Measurements from ENCODE around the gene RASA2. TPM values are rescaled to one million over a fixed set of nuclear protein-coding genes. Genes with fewer than 3 reads are reported as not detected.

Gene RASA2
- total RNA-seq, 2 donors from 2014 or later: 15.1 to 20.0 TPM

- DNase-seq (no peak), ATAC-seq (no peak)
- intact Hi-C loops (cut with DNase I, micrococcal nuclease): no loop called here
These were observed 163.0 kb downstream of the RASA2 start for GRCh38 chr3:141649871-141650270.

GRCh38 chr3:141650783-141651182 is 164.0 kb downstream of the RASA2 start:
- ATAC-seq (no peak), DNase-seq (no peak)
- intact Hi-C loops (cut with DNase I, micrococcal nuclease): no loop called here

- DNase-seq (no peak), ATAC-seq (no peak)
- intact Hi-C loops (cut with DNase I, micrococcal nuclease): no loop called here
These were observed 164.6 kb downstream of the RASA2 start for GRCh38 chr3:141651409-141651808.

- ATAC-seq: no peak
- intact Hi-C loops (cut with DNase I, micrococcal nuclease): no loop called here
- DNase-seq: no peak
These were observed 165.5 kb downstream of the RASA2 start for GRCh38 chr3:141652349-141652748.

GRCh38 chr3:141653847-141654246 is 167.0 kb downstream of the RASA2 start:
- DNase-seq (no peak), ATAC-seq (no peak)
- intact Hi-C loops (cut with DNase I, micrococcal nuclease): no loop called here

- ATAC-seq: no peak
- intact Hi-C loops (cut with DNase I, micrococcal nuclease): no loop called here
- no peak for DNase-seq
These were observed 169.0 kb downstream of the RASA2 start for GRCh38 chr3:141655801-141656200.

- no peak for ATAC-seq
- no peak for DNase-seq
- intact Hi-C loops (cut with DNase I, micrococcal nuclease): no loop called here
These were observed 169.9 kb downstream of the RASA2 start for GRCh38 chr3:141656771-141657170.

- no peak for ATAC-seq
- DNase-seq: no peak
- intact Hi-C loops (cut with DNase I, micrococcal nuclease): no loop called here
These were observed 170.7 kb downstream of the RASA2 start for GRCh38 chr3:141657516-141657915.

GRCh38 chr3:141659821-141660613 is 173.2 kb downstream of the RASA2 start:
- intact Hi-C loops (cut with DNase I, micrococcal nuclease): no loop called here
- ATAC-seq (peak; percentile 94), DNase-seq (peak; percentile 45 to 59)

GRCh38 chr3:141660614-141660947 is 173.8 kb downstream of the RASA2 start:
- intact Hi-C loops (cut with DNase I, micrococcal nuclease): no loop called here
- ATAC-seq (no peak), DNase-seq (no peak)

GRCh38 chr3:141661229-141662196 is 174.7 kb downstream of the RASA2 start:
- no peak for DNase-seq
- ATAC-seq: no peak

GRCh38 chr3:141663993-141664392 is 177.2 kb downstream of the RASA2 start:
- intact Hi-C loops (cut with DNase I, micrococcal nuclease): no loop called here
- DNase-seq: peak in 1 of 2 donors; percentile 10
- no peak for ATAC-seq

More at GRCh38 chr3:141661229-141662196, 174.7 kb downstream of the RASA2 start:
- intact Hi-C loops (cut with DNase I, micrococcal nuclease): no loop called here

Other genes with a start within 250 kb of the RASA2 start
- gene ZBTB38, start 118.5 kb upstream of the RASA2 start, total RNA-seq: 100 to 1,000 TPM; 120 to 143 TPM